Epithelial cell of proximal tubule (primary cell): ENCODE measurements around the gene RAB2B. TPM values are rescaled to one million over a fixed set of nuclear protein-coding genes. Genes with fewer than 3 reads are reported as not detected.
A peak's percentile ranks its signal among the peaks of the same experiment; 100 is the strongest.

ENCODE experiments used
- DNase-seq: peaks from one replicate; pipeline ENCODE4 v3.0.0-alpha.2; 2011; ENCODE audit warnings: low read depth
- H3K4me3 ChIP-seq: 2 replicates; pipeline ENCODE4 v1.5.1; 2011; ENCODE audit warnings: low read depth, mild to moderate bottlenecking, low read length
- total RNA-seq: library from RNA; depleted of rRNA; stranded (reverse); fragments of >200 nt; gene quantifications from 2 replicates; pipeline ENCODE4 v1.2.3, GENCODE V29; 2015
- TF ChIP-seq, protein P1 (sequence below): conservative IDR thresholded peaks from 2 replicates; pipeline ENCODE4 v1.5.1; 2012; ENCODE audit warnings: low read depth, mild to moderate bottlenecking, low read length

RAB2B gene
- 11.7 and 13.2 TPM in 2 replicates for total RNA-seq

- DNase-seq = peak; percentile 95
- H3K4me3 ChIP-seq = peak within 1 kb of the TSS; percentile 96
- TF ChIP-seq, protein P1, sequence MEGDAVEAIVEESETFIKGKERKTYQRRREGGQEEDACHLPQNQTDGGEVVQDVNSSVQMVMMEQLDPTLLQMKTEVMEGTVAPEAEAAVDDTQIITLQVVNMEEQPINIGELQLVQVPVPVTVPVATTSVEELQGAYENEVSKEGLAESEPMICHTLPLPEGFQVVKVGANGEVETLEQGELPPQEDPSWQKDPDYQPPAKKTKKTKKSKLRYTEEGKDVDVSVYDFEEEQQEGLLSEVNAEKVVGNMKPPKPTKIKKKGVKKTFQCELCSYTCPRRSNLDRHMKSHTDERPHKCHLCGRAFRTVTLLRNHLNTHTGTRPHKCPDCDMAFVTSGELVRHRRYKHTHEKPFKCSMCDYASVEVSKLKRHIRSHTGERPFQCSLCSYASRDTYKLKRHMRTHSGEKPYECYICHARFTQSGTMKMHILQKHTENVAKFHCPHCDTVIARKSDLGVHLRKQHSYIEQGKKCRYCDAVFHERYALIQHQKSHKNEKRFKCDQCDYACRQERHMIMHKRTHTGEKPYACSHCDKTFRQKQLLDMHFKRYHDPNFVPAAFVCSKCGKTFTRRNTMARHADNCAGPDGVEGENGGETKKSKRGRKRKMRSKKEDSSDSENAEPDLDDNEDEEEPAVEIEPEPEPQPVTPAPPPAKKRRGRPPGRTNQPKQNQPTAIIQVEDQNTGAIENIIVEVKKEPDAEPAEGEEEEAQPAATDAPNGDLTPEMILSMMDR = peak; percentile 97
Observed at GRCh38 chr14:21476925-21477681, at the start of gene RAB2B, which contains the start of gene TOX4. Gene RAB2B, minus strand, starts transcription at chr14:21476959. Its CDS starts 87 bp downstream, at chr14:21476872. Gene TOX4, plus strand, starts transcription at chr14:21477195. Its CDS starts 84 bp downstream, at chr14:21477279.

- no peak for DNase-seq
- H3K4me3 ChIP-seq = peak within 1 kb of the TSS; percentile 66
- TF ChIP-seq, protein P1 = no peak
Observed at GRCh38 chr14:21525962-21526671, 49.4 kb upstream of the RAB2B start, which contains the start of gene SALL2. Gene SALL2, minus strand, starts transcription at chr14:21526346. Its CDS starts 219 bp downstream, at chr14:21526127.

- TF ChIP-seq, protein P1 = no peak
- DNase-seq = no peak
- peak overlapping the region; percentile 66 for H3K4me3 ChIP-seq
Observed at GRCh38 chr14:21525571-21525961, 48.8 kb upstream of the RAB2B start.

DNA sequence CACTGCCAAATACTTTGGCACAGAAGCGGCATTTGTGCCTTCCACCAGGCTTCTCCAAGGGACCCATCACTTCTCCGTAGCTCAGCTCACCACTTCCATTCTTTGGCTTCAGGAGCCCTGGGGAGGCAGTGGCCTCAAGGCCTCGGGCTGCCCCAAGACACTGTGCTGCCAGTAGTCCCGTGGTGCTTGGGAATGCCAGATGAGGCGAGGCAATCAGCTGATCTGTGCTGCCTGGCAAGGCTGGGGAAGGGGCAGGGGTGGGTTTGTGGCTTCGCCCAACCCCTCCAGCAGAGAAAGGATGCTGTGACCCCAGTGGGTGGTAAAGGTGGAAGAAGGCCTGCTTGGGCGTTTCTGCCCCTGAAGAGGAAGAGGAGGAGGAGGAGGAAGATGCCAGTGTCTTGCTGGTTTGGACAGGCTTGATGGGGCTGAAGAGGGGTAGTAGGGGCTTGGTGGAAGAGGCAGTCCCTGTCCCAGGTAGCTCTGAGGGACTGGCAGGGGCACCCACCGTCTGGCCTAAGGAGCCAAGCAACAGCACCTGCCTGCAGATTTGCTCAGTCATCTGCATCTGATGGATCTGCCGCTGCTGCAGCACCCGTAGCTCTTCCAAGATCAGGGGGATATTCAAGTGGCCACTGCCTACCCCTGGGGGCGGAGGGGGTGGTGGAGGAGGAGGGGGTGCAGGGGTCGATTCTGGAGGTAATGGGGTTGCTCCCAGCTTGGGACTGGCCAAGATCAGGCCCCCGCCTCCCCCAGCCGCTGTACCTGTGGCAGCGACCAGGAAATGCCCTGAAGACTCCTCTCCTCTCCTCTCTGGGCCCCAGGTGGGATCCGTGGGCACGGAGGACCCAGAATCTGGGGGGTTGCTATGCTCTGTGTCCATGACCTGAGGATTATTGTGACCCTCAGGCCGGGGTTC, 48.1 kb upstream of the RAB2B start:
- DNase-seq = no peak
- peak overlapping the region; percentile 66 for H3K4me3 ChIP-seq
- TF ChIP-seq, protein P1 = no peak

- DNase-seq = no peak
- H3K4me3 ChIP-seq = no peak overlapping the region
- TF ChIP-seq, protein P1 = no peak
Observed at GRCh38 chr14:21523203-21523602, 46.4 kb upstream of the RAB2B start.

DNA sequence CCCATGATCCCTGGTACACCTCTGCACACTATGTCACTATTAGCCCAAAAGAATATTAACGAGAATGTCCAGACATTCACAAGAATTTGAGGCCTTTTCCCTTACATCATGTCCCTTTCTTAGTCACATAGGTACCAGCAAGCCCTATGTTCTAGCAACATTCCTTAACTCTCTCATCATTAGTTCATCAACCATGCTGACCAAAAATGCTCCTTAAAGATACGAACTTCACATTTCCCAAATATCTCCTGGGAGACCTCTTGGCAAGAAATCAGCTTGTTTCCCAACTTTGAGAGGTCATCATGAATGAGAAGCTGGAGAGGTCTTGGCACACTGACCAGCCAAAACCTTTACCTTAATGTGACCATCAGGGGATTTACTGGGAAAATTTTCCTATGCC, 44.7 kb upstream of the RAB2B start:
- H3K4me3 ChIP-seq = no peak overlapping the region
- TF ChIP-seq, protein P1 = no peak
- no peak for DNase-seq
